PC-9 (cell line): ENCODE results near the gene SNAPC4. TPM values are rescaled to one million over a fixed set of nuclear protein-coding genes. Genes with fewer than 3 reads are reported as not detected.

ENCODE experiments used
- BruUV-seq: library from RNA; stranded (reverse); fragments of 400-500 nt; replicated peaks from 2 replicates; lab custom pipeline; 2021; lab: Mats Ljungman, UMichigan
- CTCF ChIA-PET: fragments of 300-600 bp; sonication (Branson Sonifier 250); formaldehyde crosslinking; loops from one replicate; lab custom pipeline; 2022; ENCODE audit warnings: antibody characterized with exemption; lab: Charles Lee
- POLR2A ChIA-PET: fragments of 300-600 bp; sonication (Branson Sonifier 250); formaldehyde crosslinking; loops from one replicate; lab custom pipeline; 2022; ENCODE audit warnings: antibody characterized with exemption; ENCODE audit not compliant: unreplicated experiment; lab: Charles Lee
- DNase-seq, 2 experiments: peaks; one replicate each; pipeline versions ENCODE4 v3.0.0 to v3.0.0-alpha.2; 2015 to 2022; ENCODE audit warnings: mixed read lengths in 1 of 2
- H2AFZ ChIP-seq: fragments of 200-600 bp; sonication (generic); 2 replicates; pipeline ENCODE4 v1.8.1; 2017; ENCODE audit warnings: antibody characterized with exemption
- H3F3A ChIP-seq: fragments of 200-600 bp; sonication (generic); 2 replicates; pipeline ENCODE4 v1.8.1; 2017; ENCODE audit warnings: antibody characterized with exemption, mild to moderate bottlenecking, low read depth; ENCODE audit not compliant: insufficient read depth
- H3K27ac ChIP-seq: fragments of 200-600 bp; sonication (generic); 2 replicates; pipeline ENCODE4 v1.6.1; 2016; ENCODE audit warnings: mixed run types
- H3K27me3 ChIP-seq: fragments of 200-600 bp; sonication (generic); 2 replicates; pipeline ENCODE4 v1.6.1; 2016; ENCODE audit warnings: low read depth, mixed run types; ENCODE audit not compliant: insufficient read depth
- H3K36me3 ChIP-seq: fragments of 200-600 bp; sonication (generic); 2 replicates; pipeline ENCODE4 v1.6.1; 2016; ENCODE audit warnings: low read depth, mixed run types
- H3K4me1 ChIP-seq: fragments of 200-600 bp; sonication (generic); replicated peaks from 2 replicates; pipeline ENCODE4 v1.6.1; 2016; ENCODE audit warnings: mixed run types; ENCODE audit not compliant: insufficient read depth
- H3K4me2 ChIP-seq: fragments of 200-600 bp; sonication (generic); 2 replicates; pipeline ENCODE4 v1.6.1; 2017; ENCODE audit warnings: mixed run types
- H3K4me3 ChIP-seq: fragments of 200-600 bp; sonication (generic); 2 replicates; pipeline ENCODE4 v1.6.1; 2016; ENCODE audit warnings: mixed run types
- H3K79me2 ChIP-seq: fragments of 200-600 bp; sonication (generic); 2 replicates; pipeline ENCODE4 v1.6.1; 2017; ENCODE audit warnings: low read depth, mixed run types
- H3K9me2 ChIP-seq: fragments of 200-600 bp; sonication (generic); 2 replicates; pipeline ENCODE4 v1.8.1; 2017; ENCODE audit warnings: mild to moderate bottlenecking; ENCODE audit not compliant: insufficient read depth
- H3K9me3 ChIP-seq: fragments of 200-600 bp; sonication (generic); 2 replicates; pipeline ENCODE4 v1.8.1; 2016; ENCODE audit warnings: low read depth; ENCODE audit not compliant: insufficient read depth
- H4K20me1 ChIP-seq: fragments of 200-600 bp; sonication (generic); 2 replicates; pipeline ENCODE4 v1.8.1; 2017; ENCODE audit not compliant: insufficient read depth
- CTCF ChIP-seq: fragments of 200-600 bp; sonication (generic); conservative IDR thresholded peaks from 2 replicates; pipeline ENCODE4 v1.6.1; 2017; ENCODE audit warnings: mixed run types, antibody characterized with exemption, mild to moderate bottlenecking, moderate library complexity
- EZH2 ChIP-seq: fragments of 200-600 bp; sonication (generic); IDR thresholded peaks from 2 replicates; pipeline ENCODE4 v1.8.0; 2017; ENCODE audit warnings: antibody characterized with exemption, low read depth
- intact Hi-C: fragments of 100-400 bp; cut with micrococcal nuclease; formaldehyde crosslinking; loops from one replicate; pipeline ENCODE4 v1.10.0; 2022; ENCODE audit not compliant: unreplicated experiment
- total RNA-seq: library from RNA; stranded (reverse); gene quantifications from 2 replicates; pipeline ENCODE4 v1.2.3, GENCODE V29; 2021

Gene SNAPC4
- total RNA-seq, 1 experiment from 2014 or later = 14.4 TPM

DNA sequence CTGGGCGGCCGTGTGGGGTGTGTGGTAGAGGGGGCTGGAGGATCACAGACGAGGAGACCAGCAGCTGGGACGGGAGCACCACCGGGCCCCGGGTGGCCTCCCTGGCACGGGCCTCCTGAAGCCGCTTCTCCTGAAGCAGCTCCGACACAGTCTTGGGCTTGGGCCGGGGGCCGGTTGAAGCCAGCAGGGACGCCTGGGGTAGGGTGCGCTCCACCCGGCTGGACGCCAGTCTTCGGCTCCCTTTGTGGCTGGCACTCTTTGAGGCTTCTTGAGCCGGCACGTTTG is 21.0 kb downstream of the SNAPC4 start:
- BruUV-seq = no TSS peak
- H3K4me3 ChIP-seq = no peak overlapping the region
- H3K27me3 ChIP-seq = no peaks in the 10 kb centered on the region
- H3K9me3 ChIP-seq = no peaks in the 10 kb centered on the region
- no peak overlapping the region for H2AFZ ChIP-seq
- no peaks in the 10 kb centered on the region for H3K36me3 ChIP-seq
- no peak for DNase-seq
- no peak overlapping the region for H3K27ac ChIP-seq
- ChIA-PET CTCF (no interaction called here), POLR2A (no interaction called here)
- no peak overlapping the region for H3K4me2 ChIP-seq
- intact Hi-C loops = no loop called here
- H3K4me1 ChIP-seq = peaks cover 3% of the 10 kb centered on the region
- H3F3A ChIP-seq = no peaks in the 10 kb centered on the region
- no peaks in the 10 kb centered on the region for H3K9me2 ChIP-seq
- H3K79me2 ChIP-seq = no peaks in the 10 kb centered on the region
- no peaks in the 10 kb centered on the region; the same call in 1 of the 2 replicates for H4K20me1 ChIP-seq
- TF ChIP-seq CTCF = no peak
- no peak for TF ChIP-seq EZH2

DNA sequence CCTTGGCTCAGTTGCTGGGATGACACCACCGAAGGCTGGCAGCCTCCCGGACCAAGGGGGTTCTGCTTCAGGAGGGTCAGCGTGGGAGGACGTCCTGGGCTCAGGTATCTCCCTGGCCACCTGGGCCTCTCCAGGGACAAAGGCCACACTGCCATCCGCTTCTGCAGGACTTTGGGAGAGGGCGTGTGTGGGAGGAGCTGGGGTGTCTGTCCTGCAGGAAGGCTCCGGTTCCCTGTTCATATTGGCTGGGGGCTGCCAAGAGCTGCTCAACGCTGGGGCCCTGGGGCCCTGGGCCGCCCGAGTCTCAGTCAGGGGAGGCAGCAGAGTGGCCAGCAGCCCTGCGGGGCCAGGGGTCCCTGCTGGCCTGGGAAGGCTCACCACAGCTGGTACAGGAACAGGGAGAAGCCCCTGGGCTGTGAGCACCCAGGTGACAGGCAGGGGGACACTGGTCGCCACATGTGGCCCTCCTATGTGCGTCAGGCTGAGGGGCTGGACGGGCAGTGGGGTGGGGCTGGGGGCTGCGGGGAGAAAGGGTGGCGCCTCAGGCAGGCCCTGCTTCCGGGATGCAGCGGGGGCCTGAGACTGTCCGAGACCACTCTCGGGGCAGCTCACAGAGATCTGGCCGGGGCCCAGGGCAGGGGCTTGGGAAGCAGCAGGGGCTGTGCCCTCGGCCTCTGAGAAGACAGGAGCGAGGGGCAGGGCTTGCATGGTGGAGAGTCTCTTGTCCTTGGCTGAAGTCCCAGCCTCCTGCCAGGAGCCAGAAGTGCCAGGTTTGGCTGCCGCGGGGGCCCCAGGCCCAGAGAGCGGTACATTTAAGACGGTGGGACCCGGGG is 21.6 kb downstream of the SNAPC4 start:
- BruUV-seq = no TSS peak
- no peaks in the 10 kb centered on the region for H3K79me2 ChIP-seq
- intact Hi-C loops = no loop called here
- no peaks in the 10 kb centered on the region for H3K27me3 ChIP-seq
- ChIA-PET POLR2A (no interaction called here), CTCF (no interaction called here)
- no peaks in the 10 kb centered on the region for H3K9me3 ChIP-seq
- no peaks in the 10 kb centered on the region; the same call in 1 of the 2 replicates for H4K20me1 ChIP-seq
- H3K9me2 ChIP-seq = no peaks in the 10 kb centered on the region
- no peak for DNase-seq
- H3F3A ChIP-seq = peaks cover 3% of the 10 kb centered on the region; the same call in 1 of the 2 replicates
- TF ChIP-seq EZH2 = no peak
- no peak for TF ChIP-seq CTCF
- H2AFZ ChIP-seq = no peak overlapping the region
- H3K4me2 ChIP-seq = no peak overlapping the region
- no peak overlapping the region for H3K4me3 ChIP-seq
- no peaks in the 10 kb centered on the region for H3K36me3 ChIP-seq
- H3K4me1 ChIP-seq = peaks cover 8% of the 10 kb centered on the region
- no peak overlapping the region for H3K27ac ChIP-seq

GRCh38 chr9:136377341-136378169 is 22.4 kb downstream of the SNAPC4 start:
- intact Hi-C loops = no loop called here
- Histone ChIP-seq H3K27ac (no peak overlapping the region), H3K27me3 (no peaks in the 10 kb centered on the region), H3K79me2 (no peaks in the 10 kb centered on the region), H2AFZ (no peak overlapping the region), H3K4me3 (no peak overlapping the region), H3K36me3 (no peaks in the 10 kb centered on the region), H3K9me3 (no peaks in the 10 kb centered on the region), H4K20me1 (no peaks in the 10 kb centered on the region; the same call in 1 of the 2 replicates), H3K4me2 (no peak overlapping the region), H3K4me1 (peaks cover 16% of the 10 kb centered on the region), H3K9me2 (no peaks in the 10 kb centered on the region), H3F3A (peaks cover 11% of the 10 kb centered on the region; the same call in 1 of the 2 replicates)
- DNase-seq = no peak
- TF ChIP-seq EZH2 (no peak), CTCF (no peak)
- no TSS peak for BruUV-seq
- ChIA-PET POLR2A (no interaction called here), CTCF (no interaction called here)
